Coronary artery (tissue), 2 donors: ENCODE data around the gene ST6GALNAC4.
"Not testable (repeated sequence)": the region's sequence is repeated elsewhere in the genome, so short reads cannot be mapped to it uniquely, and the experiment has no call there.

ENCODE experiments used
- DNase-seq: peaks from one replicate; pipeline ENCODE4 v3.0.0-alpha.2; 2017; ENCODE audit warnings: low spot score
- H3K27ac ChIP-seq, 2 donors: fragments of 200-600 bp; sonication (generic); one replicate each; pipeline ENCODE4 v1.5.1; 2016 to 2019
- H3K4me3 ChIP-seq: fragments of 200-600 bp; sonication (generic); 2 replicates; pipeline ENCODE4 v1.5.1; 2016; ENCODE audit warnings: mild to moderate bottlenecking, moderate library complexity
- TF ChIP-seq, protein P1 (sequence below): fragments of 200-600 bp; sonication (generic); IDR thresholded peaks from one replicate; pipeline ENCODE4 v1.5.1; 2019; ENCODE audit warnings: antibody characterized with exemption

Gene ST6GALNAC4

GRCh38 chr9:127885508-127886281 is 31.1 kb downstream of the ST6GALNAC4 start:
- H3K4me3 ChIP-seq = no peak overlapping the region
- no peak for DNase-seq
- peak overlapping the region; percentile 32 to 60 for H3K27ac ChIP-seq
- TF ChIP-seq, protein P1, sequence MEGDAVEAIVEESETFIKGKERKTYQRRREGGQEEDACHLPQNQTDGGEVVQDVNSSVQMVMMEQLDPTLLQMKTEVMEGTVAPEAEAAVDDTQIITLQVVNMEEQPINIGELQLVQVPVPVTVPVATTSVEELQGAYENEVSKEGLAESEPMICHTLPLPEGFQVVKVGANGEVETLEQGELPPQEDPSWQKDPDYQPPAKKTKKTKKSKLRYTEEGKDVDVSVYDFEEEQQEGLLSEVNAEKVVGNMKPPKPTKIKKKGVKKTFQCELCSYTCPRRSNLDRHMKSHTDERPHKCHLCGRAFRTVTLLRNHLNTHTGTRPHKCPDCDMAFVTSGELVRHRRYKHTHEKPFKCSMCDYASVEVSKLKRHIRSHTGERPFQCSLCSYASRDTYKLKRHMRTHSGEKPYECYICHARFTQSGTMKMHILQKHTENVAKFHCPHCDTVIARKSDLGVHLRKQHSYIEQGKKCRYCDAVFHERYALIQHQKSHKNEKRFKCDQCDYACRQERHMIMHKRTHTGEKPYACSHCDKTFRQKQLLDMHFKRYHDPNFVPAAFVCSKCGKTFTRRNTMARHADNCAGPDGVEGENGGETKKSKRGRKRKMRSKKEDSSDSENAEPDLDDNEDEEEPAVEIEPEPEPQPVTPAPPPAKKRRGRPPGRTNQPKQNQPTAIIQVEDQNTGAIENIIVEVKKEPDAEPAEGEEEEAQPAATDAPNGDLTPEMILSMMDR = no peak

DNA sequence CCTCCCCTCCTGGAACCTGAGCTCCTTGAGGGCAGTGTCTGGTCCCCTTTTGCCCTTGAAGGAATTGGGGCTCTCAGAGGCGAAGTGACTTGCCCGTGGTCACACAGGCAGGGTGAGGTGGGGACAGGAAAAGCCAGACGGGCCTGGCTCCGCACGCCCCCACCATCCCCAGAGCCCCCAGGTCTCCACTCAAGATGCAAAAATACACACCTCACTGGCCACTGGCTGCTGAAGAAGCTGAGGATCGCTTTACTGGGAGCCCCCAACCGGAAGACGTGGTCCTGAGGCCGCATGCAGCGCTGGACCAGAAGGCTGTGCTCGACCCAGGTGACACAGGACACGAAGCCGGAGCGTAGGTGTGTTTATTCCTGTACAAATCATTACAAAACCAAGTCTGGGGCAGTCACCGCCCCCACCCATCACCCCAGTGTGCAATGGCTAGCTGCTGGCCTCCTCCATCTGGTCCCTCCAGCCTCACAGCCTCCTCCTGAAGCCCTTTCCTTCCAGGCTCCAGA is 31.8 kb downstream of the ST6GALNAC4 start:
- TF ChIP-seq, protein P1 = no peak
- H3K4me3 ChIP-seq = no peak overlapping the region
- peak overlapping the region; percentile 32 to 60 for H3K27ac ChIP-seq
- DNase-seq = no peak

DNA sequence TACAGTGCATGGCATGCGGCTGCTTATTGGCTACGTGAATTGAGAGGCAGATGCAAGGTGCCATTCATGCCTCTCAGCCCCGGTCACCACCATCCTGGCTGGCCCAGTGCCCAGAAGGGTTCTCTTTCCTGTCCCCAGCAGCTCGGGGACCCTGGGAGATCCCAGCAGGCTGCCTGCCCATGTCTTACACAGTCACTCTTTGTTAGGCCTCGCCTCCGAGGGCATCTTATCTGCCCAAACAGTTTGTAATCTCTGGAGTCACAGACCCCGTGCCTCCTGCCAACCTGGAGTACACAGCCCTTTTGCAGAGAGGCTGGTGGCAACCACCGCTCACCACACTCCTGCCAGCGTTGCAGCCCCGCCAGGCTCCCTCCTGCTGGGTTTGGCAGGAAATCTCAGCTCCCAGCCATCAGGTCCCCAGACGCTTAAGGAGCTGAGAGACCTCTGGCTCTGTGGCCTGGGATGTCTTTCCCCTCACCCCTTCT is 32.4 kb downstream of the ST6GALNAC4 start:
- TF ChIP-seq, protein P1 = no peak
- DNase-seq = no peak
- H3K4me3 ChIP-seq = no peak overlapping the region
- peak overlapping the region; percentile 32 to 60 for H3K27ac ChIP-seq

- no peak for DNase-seq
- TF ChIP-seq, protein P1 = no peak
- H3K27ac ChIP-seq = peak overlapping the region in 1 of 2 donors; percentile 60
- H3K4me3 ChIP-seq = no peak overlapping the region
Observed at GRCh38 chr9:127883959-127884358, 32.9 kb downstream of the ST6GALNAC4 start.

- not testable (repeated sequence) for DNase-seq, H3K27ac ChIP-seq, H3K4me3 ChIP-seq
Observed at GRCh38 chr9:127881715-127882114, 35.1 kb downstream of the ST6GALNAC4 start.

GRCh38 chr9:127880143-127880542 is 36.7 kb downstream of the ST6GALNAC4 start:
- Histone ChIP-seq H3K27ac (no peak overlapping the region), H3K4me3 (no peak overlapping the region)
- DNase-seq = no peak
- TF ChIP-seq, protein P1 = no peak

GRCh38 chr9:127878652-127879390 is 38.0 kb downstream of the ST6GALNAC4 start:
- peak; percentile 47 for DNase-seq
- no peak overlapping the region for H3K4me3 ChIP-seq
- peak overlapping the region in 1 of 2 donors; percentile 0 for H3K27ac ChIP-seq
- TF ChIP-seq, protein P1 = no peak
